ENCODE data around the gene SCN10A.

SCN10A gene

DNA sequence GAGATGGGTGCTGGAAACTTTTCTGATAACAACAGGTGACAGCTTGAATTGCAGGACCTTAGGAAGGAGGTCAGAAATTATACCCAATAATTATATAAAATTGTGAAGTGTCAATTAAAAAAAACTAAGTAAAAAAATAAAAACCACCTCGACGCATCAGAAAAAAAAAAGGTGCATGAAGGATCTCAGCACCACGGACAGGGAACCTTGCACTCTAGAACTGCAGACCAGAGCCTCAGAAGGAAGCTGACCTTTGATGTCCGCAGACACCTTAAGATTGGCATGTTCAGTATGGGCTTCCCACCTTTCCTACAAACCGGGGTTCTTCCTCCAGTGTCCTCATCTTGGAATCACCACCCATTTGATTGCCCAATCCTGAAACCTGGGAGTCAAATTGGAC lies 60.9 kb downstream of the SCN10A start:
- no peak for DNase-seq
- intact Hi-C loops (cut with DNase I; ENCODE audit: low total_unique reads), result no loop called here
- H3K4me3 ChIP-seq, result no peak overlapping the region
- no peaks in the 10 kb centered on the region for H3K4me1 ChIP-seq
- H3K36me3 ChIP-seq, result no peaks in the 10 kb centered on the region
- no peaks in the 10 kb centered on the region for H3K9me3 ChIP-seq
- H3K27me3 ChIP-seq, result no peaks in the 10 kb centered on the region
- H3K27ac ChIP-seq, result no peak overlapping the region
- TF ChIP-seq, protein P1, sequence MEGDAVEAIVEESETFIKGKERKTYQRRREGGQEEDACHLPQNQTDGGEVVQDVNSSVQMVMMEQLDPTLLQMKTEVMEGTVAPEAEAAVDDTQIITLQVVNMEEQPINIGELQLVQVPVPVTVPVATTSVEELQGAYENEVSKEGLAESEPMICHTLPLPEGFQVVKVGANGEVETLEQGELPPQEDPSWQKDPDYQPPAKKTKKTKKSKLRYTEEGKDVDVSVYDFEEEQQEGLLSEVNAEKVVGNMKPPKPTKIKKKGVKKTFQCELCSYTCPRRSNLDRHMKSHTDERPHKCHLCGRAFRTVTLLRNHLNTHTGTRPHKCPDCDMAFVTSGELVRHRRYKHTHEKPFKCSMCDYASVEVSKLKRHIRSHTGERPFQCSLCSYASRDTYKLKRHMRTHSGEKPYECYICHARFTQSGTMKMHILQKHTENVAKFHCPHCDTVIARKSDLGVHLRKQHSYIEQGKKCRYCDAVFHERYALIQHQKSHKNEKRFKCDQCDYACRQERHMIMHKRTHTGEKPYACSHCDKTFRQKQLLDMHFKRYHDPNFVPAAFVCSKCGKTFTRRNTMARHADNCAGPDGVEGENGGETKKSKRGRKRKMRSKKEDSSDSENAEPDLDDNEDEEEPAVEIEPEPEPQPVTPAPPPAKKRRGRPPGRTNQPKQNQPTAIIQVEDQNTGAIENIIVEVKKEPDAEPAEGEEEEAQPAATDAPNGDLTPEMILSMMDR (IDR thresholded peaks at IDR 0.05), result no peak

DNA sequence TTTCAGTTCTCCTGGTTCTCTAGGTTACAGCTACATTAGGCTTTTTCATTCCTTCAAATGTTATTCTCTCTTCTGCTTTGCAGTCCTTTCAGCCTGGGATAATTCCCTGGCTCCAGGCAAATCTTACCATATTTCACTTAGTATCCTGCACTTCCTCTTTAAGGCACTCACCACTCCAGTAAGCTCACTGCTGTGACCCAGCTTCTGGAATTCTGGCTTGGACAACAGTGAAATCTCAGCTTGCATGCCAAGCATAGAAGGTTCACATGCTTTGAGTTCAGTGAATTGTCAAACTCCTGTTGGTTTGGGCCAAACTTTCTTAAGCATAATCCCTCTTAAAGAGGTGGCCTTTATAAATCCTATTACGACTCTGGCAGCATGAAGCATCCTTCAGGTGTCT lies 69.4 kb downstream of the SCN10A start:
- H3K36me3 ChIP-seq, result no peaks in the 10 kb centered on the region
- intact Hi-C loops (cut with DNase I; ENCODE audit: low total_unique reads), result no loop called here
- TF ChIP-seq, protein P1 (IDR thresholded peaks at IDR 0.05), result no peak
- DNase-seq, result no peak
- no peak overlapping the region for H3K27ac ChIP-seq
- H3K27me3 ChIP-seq, result no peaks in the 10 kb centered on the region
- no peak overlapping the region for H3K4me3 ChIP-seq
- no peaks in the 10 kb centered on the region for H3K9me3 ChIP-seq
- H3K4me1 ChIP-seq, result peaks cover 0 to 10% (median 0%) of the 10 kb centered on the region in 4 donors

DNA sequence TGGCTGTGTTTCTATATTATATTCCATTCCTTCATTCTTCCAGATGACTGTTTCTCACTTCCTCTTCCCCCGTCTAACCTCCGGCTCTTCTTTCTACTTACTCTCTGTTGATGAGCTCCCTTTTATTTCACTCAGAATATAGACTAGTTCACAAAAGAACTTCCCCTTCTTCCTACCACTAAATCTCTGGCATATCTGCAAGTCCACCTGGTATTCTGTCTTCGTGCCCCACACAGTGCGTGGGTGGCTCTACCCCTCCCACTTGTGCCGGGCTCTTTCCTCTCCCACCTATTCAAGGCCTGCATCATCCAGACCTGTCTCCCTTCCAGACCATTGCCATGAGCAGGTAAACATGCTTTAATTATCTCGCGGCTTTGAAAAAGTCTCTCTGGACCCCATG lies 73.0 kb downstream of the SCN10A start:
- TF ChIP-seq, protein P1 (IDR thresholded peaks at IDR 0.05), result no peak
- intact Hi-C loops (cut with DNase I; ENCODE audit: low total_unique reads), result no loop called here
- Histone ChIP-seq H3K9me3 (no peaks in the 10 kb centered on the region), H3K4me3 (no peak overlapping the region), H3K36me3 (no peaks in the 10 kb centered on the region), H3K27ac (no peak overlapping the region), H3K27me3 (no peaks in the 10 kb centered on the region), H3K4me1 (peaks cover 0 to 10% (median 0%) of the 10 kb centered on the region in 4 donors)
- DNase-seq, result no peak

DNA sequence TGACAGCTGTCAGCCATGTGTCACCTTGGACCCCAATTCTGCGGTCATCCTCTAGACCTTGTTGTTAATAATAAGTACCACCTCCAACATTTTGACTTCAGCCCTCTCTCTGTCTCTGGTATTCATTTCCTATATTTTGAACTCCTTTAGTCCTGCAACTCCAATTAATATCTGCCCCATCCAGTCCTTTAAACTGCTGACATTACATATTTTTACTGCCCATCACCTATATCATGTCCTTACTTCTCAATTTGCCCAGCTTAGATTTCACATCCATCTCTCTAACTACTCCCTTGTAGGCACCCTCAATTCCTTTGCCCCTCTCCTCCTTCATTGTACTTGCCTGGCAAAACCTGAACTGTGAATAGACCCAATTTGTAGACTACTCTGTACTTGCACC lies 73.5 kb downstream of the SCN10A start:
- Histone ChIP-seq H3K36me3 (no peaks in the 10 kb centered on the region), H3K27ac (no peak overlapping the region), H3K9me3 (no peaks in the 10 kb centered on the region), H3K4me1 (peaks cover 0 to 10% (median 0%) of the 10 kb centered on the region in 4 donors), H3K27me3 (no peaks in the 10 kb centered on the region), H3K4me3 (no peak overlapping the region)
- intact Hi-C loops (cut with DNase I; ENCODE audit: low total_unique reads), result no loop called here
- TF ChIP-seq, protein P1 (IDR thresholded peaks at IDR 0.05), result no peak
- no peak for DNase-seq

DNA sequence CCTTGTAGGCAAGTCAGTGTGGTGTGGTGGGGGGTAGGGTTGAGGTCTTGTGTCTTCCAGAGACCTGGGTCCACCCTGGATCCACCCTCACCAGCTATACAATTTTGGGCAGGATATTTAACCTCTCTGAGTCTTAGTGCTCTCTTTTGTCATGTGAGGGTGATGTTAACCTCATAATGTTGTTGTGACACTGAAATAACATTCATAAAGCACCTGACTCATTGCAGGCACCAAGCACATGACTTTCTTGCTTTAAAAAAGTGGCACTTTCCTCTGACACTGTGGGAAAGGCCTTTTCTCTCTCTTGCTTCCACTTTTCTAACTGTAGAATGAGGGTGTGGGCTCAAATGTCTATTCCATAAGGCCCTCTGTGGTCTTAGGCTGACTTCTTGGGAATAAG lies 75.5 kb downstream of the SCN10A start:
- H3K27ac ChIP-seq, result no peak overlapping the region
- no peak overlapping the region for H3K4me3 ChIP-seq
- no peak for DNase-seq
- H3K4me1 ChIP-seq, result no peaks in the 10 kb centered on the region
- no peaks in the 10 kb centered on the region for H3K36me3 ChIP-seq
- intact Hi-C loops (cut with DNase I; ENCODE audit: low total_unique reads), result no loop called here
- no peaks in the 10 kb centered on the region for H3K27me3 ChIP-seq
- H3K9me3 ChIP-seq, result no peaks in the 10 kb centered on the region
- TF ChIP-seq, protein P1 (IDR thresholded peaks at IDR 0.05), result no peak

DNA sequence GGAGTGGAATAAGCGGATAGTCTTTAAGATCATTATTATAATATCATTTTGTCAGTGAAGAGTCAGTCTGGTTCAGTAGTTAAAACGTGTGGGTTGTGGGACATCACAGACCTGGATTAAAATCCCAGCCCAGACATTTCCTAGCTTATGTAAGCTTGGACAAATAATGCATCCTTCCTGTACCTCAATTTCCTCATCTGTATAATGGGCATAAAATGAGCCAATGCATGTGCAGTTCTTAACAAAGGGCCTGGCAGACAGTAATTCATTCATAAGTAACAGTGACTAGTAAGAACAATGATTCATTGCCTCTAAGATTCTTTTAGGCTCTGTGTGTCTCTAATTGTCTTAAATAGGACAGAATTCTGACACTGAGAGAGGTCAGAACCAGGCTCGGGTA lies 76.1 kb downstream of the SCN10A start:
- intact Hi-C loops (cut with DNase I; ENCODE audit: low total_unique reads), result no loop called here
- TF ChIP-seq, protein P1 (IDR thresholded peaks at IDR 0.05), result no peak
- H3K9me3 ChIP-seq, result no peaks in the 10 kb centered on the region
- H3K4me3 ChIP-seq, result no peak overlapping the region
- no peaks in the 10 kb centered on the region for H3K4me1 ChIP-seq
- H3K27me3 ChIP-seq, result no peaks in the 10 kb centered on the region
- no peak for DNase-seq
- no peak overlapping the region for H3K27ac ChIP-seq
- no peaks in the 10 kb centered on the region for H3K36me3 ChIP-seq

Measured in tibial artery (tissue), 4 donors.